Activated CD8-positive, alpha-beta T cell treated with anti-CD3 and anti-CD28 coated beads for 36 hours (primary cell): ENCODE data around the gene SOS1. TPM values are rescaled to one million over a fixed set of nuclear protein-coding genes. Genes with fewer than 3 reads are reported as not detected.

ENCODE experiments used
- ATAC-seq: fragments of 200-7000 bp; cut with Tn5 transposase; one replicate; pipeline ENCODE4 v1.10.0; 2021; ENCODE audit warnings: mild to moderate bottlenecking, moderate library complexity
- CTCF ChIA-PET: fragments of 350-600 bp; sonication (Branson Sonifier 250); formaldehyde crosslinking; loops from one replicate; lab custom pipeline; 2021; ENCODE audit warnings: antibody characterized with exemption; lab: Charles Lee
- POLR2A ChIA-PET: fragments of 350-600 bp; sonication (Branson Sonifier 250); formaldehyde crosslinking; loops from one replicate; lab custom pipeline; 2021; ENCODE audit warnings: antibody characterized with exemption; lab: Charles Lee
- DNase-seq: peaks from one replicate; pipeline ENCODE4 v3.0.0-alpha.2; 2020
- H3K27ac Mint-ChIP-seq: one replicate; pipeline ENCODE4 v1.8.0; 2021; ENCODE audit warnings: mild to moderate bottlenecking, mixed read lengths
- H3K27me3 Mint-ChIP-seq: one replicate; pipeline ENCODE4 v1.8.0; 2021; ENCODE audit warnings: mixed read lengths
- H3K36me3 Mint-ChIP-seq: one replicate; pipeline ENCODE4 v1.8.0; 2021; ENCODE audit warnings: low read depth, mixed read lengths
- H3K4me1 Mint-ChIP-seq: one replicate; pipeline ENCODE4 v1.8.0; 2021; ENCODE audit warnings: low read depth, mixed read lengths
- H3K4me3 Mint-ChIP-seq: one replicate; pipeline ENCODE4 v1.8.0; 2021; ENCODE audit warnings: mild to moderate bottlenecking, moderate library complexity, mixed read lengths
- H3K9me3 Mint-ChIP-seq: one replicate; pipeline ENCODE4 v1.8.0; 2021; ENCODE audit warnings: mixed read lengths
- CTCF ChIP-seq: fragments of 200-600 bp; IDR thresholded peaks from one replicate; pipeline ENCODE4 v1.8.0; 2022; ENCODE audit warnings: antibody characterized with exemption, mild to moderate bottlenecking
- intact Hi-C: fragments of 100-400 bp; cut with micrococcal nuclease; formaldehyde crosslinking; loops from one replicate; pipeline ENCODE4 v1.10.0; 2022
- total RNA-seq, 2 experiments: library from RNA; stranded (reverse); gene quantifications; one replicate each; pipeline ENCODE4 v1.2.3, GENCODE V29; 2021

Gene SOS1
- total RNA-seq, 2 experiments from 2014 or later = 43.6 to 56.8 TPM

- ATAC-seq = no peak
- no peaks in the 10 kb centered on the region for H3K27me3 Mint-ChIP-seq
- POLR2A ChIA-PET = no interaction called here
- no peak overlapping the region for H3K4me3 Mint-ChIP-seq
- peaks cover 7% of the 10 kb centered on the region for H3K36me3 Mint-ChIP-seq
- no peaks in the 10 kb centered on the region for H3K9me3 Mint-ChIP-seq
- intact Hi-C loops = no loop called here
- no peak for DNase-seq
- H3K4me1 Mint-ChIP-seq = no peaks in the 10 kb centered on the region
- CTCF ChIA-PET = interaction anchor here (0.9 kb wide), 2 partner anchors 190 to 212 kb away, joined by 3 read pairs; no protein-coding TSS in a partner anchor
- no peak for TF ChIP-seq CTCF
- no peak overlapping the region for H3K27ac Mint-ChIP-seq
Measured at GRCh38 chr2:39039072-39039471, 81.8 kb downstream of the SOS1 start.

- Mint-ChIP-seq H3K4me1 (peaks cover 8% of the 10 kb centered on the region), H3K4me3 (no peak overlapping the region), H3K27ac (no peak overlapping the region), H3K9me3 (no peaks in the 10 kb centered on the region), H3K27me3 (no peaks in the 10 kb centered on the region), H3K36me3 (peaks cover 21% of the 10 kb centered on the region)
- no peak for TF ChIP-seq CTCF
- ATAC-seq = no peak
- no peak for DNase-seq
- intact Hi-C loops = no loop called here
- CTCF ChIA-PET = interaction anchor here (1.2 kb wide), 1 partner anchor 86 kb away, joined by 3 read pairs; no protein-coding TSS in a partner anchor
- POLR2A ChIA-PET = no interaction called here
Measured at GRCh38 chr2:39033980-39034379, 86.9 kb downstream of the SOS1 start.

- Mint-ChIP-seq H3K4me1 (peaks cover 6% of the 10 kb centered on the region), H3K27me3 (no peaks in the 10 kb centered on the region), H3K27ac (no peak overlapping the region), H3K9me3 (no peaks in the 10 kb centered on the region), H3K36me3 (peaks cover 20% of the 10 kb centered on the region), H3K4me3 (no peak overlapping the region)
- ChIA-PET CTCF (interaction anchor here (1.4 kb wide), 3 partner anchors 10 to 201 kb away, joined by 4 to 5 read pairs (median 4); no protein-coding TSS in a partner anchor), POLR2A (no interaction called here)
- no peak for DNase-seq
- TF ChIP-seq CTCF = no peak
- ATAC-seq = no peak
- intact Hi-C loops = no loop called here
Measured at GRCh38 chr2:39027421-39027820, 93.4 kb downstream of the SOS1 start.

- intact Hi-C loops = no loop called here
- Mint-ChIP-seq H3K36me3 (peaks cover 12% of the 10 kb centered on the region), H3K27ac (no peak overlapping the region), H3K4me1 (peaks cover 2% of the 10 kb centered on the region), H3K9me3 (no peaks in the 10 kb centered on the region), H3K4me3 (no peak overlapping the region), H3K27me3 (no peaks in the 10 kb centered on the region)
- peak; percentile 47 for ATAC-seq
- no peak for TF ChIP-seq CTCF
- CTCF ChIA-PET = interaction anchor here (2.0 kb wide), 1 partner anchor 78 kb away, joined by 6 read pairs; no protein-coding TSS in a partner anchor
- POLR2A ChIA-PET = no interaction called here
- DNase-seq = no peak
Measured at GRCh38 chr2:39024833-39025232, 96.0 kb downstream of the SOS1 start.

- DNase-seq = no peak
- no peak for ATAC-seq
- intact Hi-C loops = no loop called here
- ChIA-PET POLR2A (no interaction called here), CTCF (no interaction called here)
- Mint-ChIP-seq H3K36me3 (peaks cover 11% of the 10 kb centered on the region), H3K9me3 (no peaks in the 10 kb centered on the region), H3K4me1 (peaks cover 2% of the 10 kb centered on the region), H3K27ac (no peak overlapping the region), H3K27me3 (no peaks in the 10 kb centered on the region), H3K4me3 (no peak overlapping the region)
- no peak for TF ChIP-seq CTCF
Measured at GRCh38 chr2:39023649-39024048, 97.2 kb downstream of the SOS1 start.
